ENCODE data around the gene SPACA4. TPM values are rescaled to one million over a fixed set of nuclear protein-coding genes. Genes with fewer than 3 reads are reported as not detected.

Gene SPACA4
- total RNA-seq, 1 experiment from 2014 or later, result not detected

DNA sequence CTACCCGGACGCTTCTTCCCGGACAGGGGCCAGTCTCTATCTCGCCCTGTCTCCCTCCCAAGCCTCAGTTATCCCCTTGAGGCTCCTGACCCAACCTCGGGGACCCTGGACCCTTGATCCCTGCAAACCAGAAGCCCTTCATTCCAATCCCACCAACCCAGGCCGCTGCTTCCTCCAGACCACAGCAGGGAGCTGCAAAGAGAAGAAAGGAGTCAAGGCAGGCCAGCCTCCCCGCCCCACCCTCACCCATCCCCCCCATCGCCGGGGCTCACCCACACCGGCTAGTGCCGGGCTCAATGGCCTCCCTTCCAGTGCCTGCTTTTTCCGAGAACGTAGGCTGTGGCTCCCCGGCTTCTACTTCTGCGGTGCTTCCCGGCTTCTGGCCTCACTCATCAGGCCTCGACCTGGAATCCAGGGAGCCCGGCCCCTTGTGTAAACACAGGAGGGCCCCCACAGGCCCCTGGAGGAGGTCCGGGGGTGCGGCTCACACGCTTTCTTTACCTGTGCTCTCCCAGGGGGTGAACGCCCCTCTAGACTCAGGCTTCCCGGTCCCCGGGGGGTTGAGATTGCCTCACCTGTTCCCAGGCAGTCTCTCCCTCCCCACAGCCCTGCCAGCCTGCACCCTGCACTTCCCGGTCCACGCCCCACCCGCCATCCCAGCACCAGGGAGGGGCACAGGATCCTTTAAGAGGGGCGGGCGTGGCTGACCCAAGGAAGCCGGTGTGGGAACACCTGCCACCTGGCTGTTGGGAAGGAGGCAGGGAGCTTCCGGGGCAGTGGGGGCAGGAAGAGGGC is 8.1 kb downstream of the SPACA4 start, which contains the start of gene FAM83E:
FAM83E (minus strand) TSS at position 641 of the 795 bp plus-strand sequence. CDS start 1,704 bp downstream, outside the sequence.
- DNase-seq (ENCODE audit: low read depth, low spot score) (no peak), ATAC-seq (no peak)
- CTCF ChIA-PET, result no interaction called here
- in situ Hi-C loops (cut with HindIII; ENCODE audit: low pct_unique_long_range_greater_than_20kb, low sequenced_read_pairs) (no loop called here), intact Hi-C loops (cut with micrococcal nuclease; ENCODE audit: unreplicated experiment) (no loop called here)
- Histone ChIP-seq H3K36me3 (ENCODE audit: control insufficient read depth, insufficient read depth, low read length) (peaks cover 11% of the 10 kb centered on the region), H3K27me3 (ENCODE audit: control insufficient read depth, insufficient read depth, low read length) (no peaks in the 10 kb centered on the region), H3K9me3 (ENCODE audit: control insufficient read depth, insufficient read depth, low read depth, low read length) (no peaks in the 10 kb centered on the region), H3K4me3 (ENCODE audit: low read depth in 2 of 2, low read length in 2 of 2) (no peak within 1 kb of the TSS), H3K27ac (ENCODE audit: low read length) (peak within 1 kb of the TSS; percentile 23; the same call in 1 of the 2 replicates), H3K4me1 (ENCODE audit: control insufficient read depth, insufficient read depth, low read length) (peaks cover 35% of the 10 kb centered on the region)
- POLR2A ChIA-PET, result interaction anchor here (0.6 kb wide), 1 partner anchor 397 kb away, joined by 3 read pairs; no protein-coding TSS in a partner anchor
- BruUV-seq (replicated peaks), result no TSS peak
- TF ChIP-seq SIN3A (IDR thresholded peaks at IDR 0.05; ENCODE audit: borderline replicate concordance, insufficient read depth, low read depth, low read length) (0 out of 2 replicates have a peak, but pooled peaks have one; percentile 42), POLR2AphosphoS5 (IDR thresholded peaks at IDR 0.05; ENCODE audit: low read depth, low read length) (no peak; the same call in 1 of the 2 replicates)

- Histone ChIP-seq H3K36me3 (ENCODE audit: control insufficient read depth, insufficient read depth, low read length) (peaks cover 11% of the 10 kb centered on the region), H3K4me1 (ENCODE audit: control insufficient read depth, insufficient read depth, low read length) (peaks cover 35% of the 10 kb centered on the region), H3K4me3 (ENCODE audit: low read depth in 2 of 2, low read length in 2 of 2) (no peak overlapping the region), H3K27ac (ENCODE audit: low read length) (no peak overlapping the region; the same call in 1 of the 2 replicates), H3K27me3 (ENCODE audit: control insufficient read depth, insufficient read depth, low read length) (no peaks in the 10 kb centered on the region), H3K9me3 (ENCODE audit: control insufficient read depth, insufficient read depth, low read depth, low read length) (no peaks in the 10 kb centered on the region)
- ATAC-seq (no peak), DNase-seq (ENCODE audit: low read depth, low spot score) (no peak)
- intact Hi-C loops (cut with micrococcal nuclease; ENCODE audit: unreplicated experiment), result no loop called here
- TF ChIP-seq SIN3A (IDR thresholded peaks at IDR 0.05; ENCODE audit: borderline replicate concordance, insufficient read depth, low read depth, low read length) (no peak), POLR2AphosphoS5 (IDR thresholded peaks at IDR 0.05; ENCODE audit: low read depth, low read length) (no peak), CTCF (IDR thresholded peaks at IDR 0.05) (no peak), TCF7L2 (IDR thresholded peaks at IDR 0.05; ENCODE audit: low read depth, low read length) (no peak)
- TF ChIP-seq, protein P1, sequence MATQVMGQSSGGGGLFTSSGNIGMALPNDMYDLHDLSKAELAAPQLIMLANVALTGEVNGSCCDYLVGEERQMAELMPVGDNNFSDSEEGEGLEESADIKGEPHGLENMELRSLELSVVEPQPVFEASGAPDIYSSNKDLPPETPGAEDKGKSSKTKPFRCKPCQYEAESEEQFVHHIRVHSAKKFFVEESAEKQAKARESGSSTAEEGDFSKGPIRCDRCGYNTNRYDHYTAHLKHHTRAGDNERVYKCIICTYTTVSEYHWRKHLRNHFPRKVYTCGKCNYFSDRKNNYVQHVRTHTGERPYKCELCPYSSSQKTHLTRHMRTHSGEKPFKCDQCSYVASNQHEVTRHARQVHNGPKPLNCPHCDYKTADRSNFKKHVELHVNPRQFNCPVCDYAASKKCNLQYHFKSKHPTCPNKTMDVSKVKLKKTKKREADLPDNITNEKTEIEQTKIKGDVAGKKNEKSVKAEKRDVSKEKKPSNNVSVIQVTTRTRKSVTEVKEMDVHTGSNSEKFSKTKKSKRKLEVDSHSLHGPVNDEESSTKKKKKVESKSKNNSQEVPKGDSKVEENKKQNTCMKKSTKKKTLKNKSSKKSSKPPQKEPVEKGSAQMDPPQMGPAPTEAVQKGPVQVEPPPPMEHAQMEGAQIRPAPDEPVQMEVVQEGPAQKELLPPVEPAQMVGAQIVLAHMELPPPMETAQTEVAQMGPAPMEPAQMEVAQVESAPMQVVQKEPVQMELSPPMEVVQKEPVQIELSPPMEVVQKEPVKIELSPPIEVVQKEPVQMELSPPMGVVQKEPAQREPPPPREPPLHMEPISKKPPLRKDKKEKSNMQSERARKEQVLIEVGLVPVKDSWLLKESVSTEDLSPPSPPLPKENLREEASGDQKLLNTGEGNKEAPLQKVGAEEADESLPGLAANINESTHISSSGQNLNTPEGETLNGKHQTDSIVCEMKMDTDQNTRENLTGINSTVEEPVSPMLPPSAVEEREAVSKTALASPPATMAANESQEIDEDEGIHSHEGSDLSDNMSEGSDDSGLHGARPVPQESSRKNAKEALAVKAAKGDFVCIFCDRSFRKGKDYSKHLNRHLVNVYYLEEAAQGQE (IDR thresholded peaks at IDR 0.05; ENCODE audit: insufficient read depth in 1 of 2, low read depth in 2 of 2, low read length in 1 of 2), result no peak
- in situ Hi-C loops (cut with HindIII; ENCODE audit: low pct_unique_long_range_greater_than_20kb, low sequenced_read_pairs), result no loop called here
- no TSS peak for BruUV-seq (replicated peaks)
- CTCF ChIA-PET, result no interaction called here
- POLR2A ChIA-PET, result interaction anchor here (0.6 kb wide), 1 partner anchor 398 kb away, joined by 3 read pairs; no protein-coding TSS in a partner anchor
These were observed 8.9 kb downstream of the SPACA4 start for GRCh38 chr19:48615231-48616040.
